GM21723 (cell line): ENCODE results near the gene IL3.

Experiments
- ATAC-seq: cut with Tn5 transposase; IDR thresholded peaks from one replicate; pipeline ENCODE4 v1.9.1; 2021; ENCODE audit warnings: mild to moderate bottlenecking, moderate library complexity; ENCODE audit not compliant: unreplicated experiment

IL3 gene

GRCh38 chr5:132056610-132057497, 3.6 kb upstream of the IL3 start:
- ATAC-seq: no peak

DNA sequence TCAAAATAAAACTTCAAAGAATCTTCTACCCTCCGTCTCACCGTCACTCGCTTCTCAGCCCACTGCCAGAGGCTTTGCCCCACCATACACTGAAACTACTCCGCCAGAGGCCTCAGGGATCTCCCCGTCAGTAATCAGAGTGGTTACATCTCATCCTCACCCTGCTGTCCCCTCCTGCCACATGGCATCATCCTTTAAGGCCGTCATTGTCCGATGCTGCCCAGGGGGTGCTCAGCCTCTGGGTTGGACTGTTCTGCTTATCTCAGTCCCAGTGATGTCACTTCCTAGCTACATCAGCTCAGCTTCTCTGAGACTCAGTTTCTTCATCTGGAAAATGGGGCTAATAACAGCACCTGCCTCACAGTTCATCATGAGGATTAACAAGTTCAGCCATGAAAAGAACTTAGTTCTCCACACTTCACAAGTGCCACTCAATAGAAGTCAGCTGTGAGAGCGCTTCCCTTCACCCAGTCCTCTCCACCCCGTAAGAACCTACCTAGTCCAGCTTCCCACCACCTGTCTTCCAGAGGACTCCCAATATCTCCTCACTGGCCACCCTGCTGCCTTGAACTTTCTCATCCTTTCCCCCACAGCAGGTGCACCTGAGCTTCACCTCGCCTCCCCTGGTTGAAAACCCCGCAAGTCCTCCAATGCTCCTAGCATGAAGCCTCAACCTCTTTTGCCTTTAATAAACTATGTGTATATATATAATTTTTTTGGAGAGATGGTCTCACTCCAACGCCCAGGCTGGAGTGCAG, 2.8 kb upstream of the IL3 start:
- ATAC-seq: no peak

- no peak for ATAC-seq
Measured at GRCh38 chr5:132058646-132059042, 1.8 kb upstream of the IL3 start.

- no peak for ATAC-seq
Measured at GRCh38 chr5:132059043-132059695, 1.3 kb upstream of the IL3 start.

GRCh38 chr5:132059696-132060500, 557 bp upstream of the IL3 start:
- no peak for ATAC-seq

GRCh38 chr5:132063090-132063911, 2.8 kb downstream of the IL3 start:
- peak; percentile 68 for ATAC-seq

- no peak for ATAC-seq
Measured at GRCh38 chr5:132064140-132064539, 3.7 kb downstream of the IL3 start.

- peak; percentile 73 for ATAC-seq
Measured at GRCh38 chr5:132064738-132065331, 4.4 kb downstream of the IL3 start.

GRCh38 chr5:132065351-132065937, 5.0 kb downstream of the IL3 start:
- peak; percentile 47 for ATAC-seq

DNA sequence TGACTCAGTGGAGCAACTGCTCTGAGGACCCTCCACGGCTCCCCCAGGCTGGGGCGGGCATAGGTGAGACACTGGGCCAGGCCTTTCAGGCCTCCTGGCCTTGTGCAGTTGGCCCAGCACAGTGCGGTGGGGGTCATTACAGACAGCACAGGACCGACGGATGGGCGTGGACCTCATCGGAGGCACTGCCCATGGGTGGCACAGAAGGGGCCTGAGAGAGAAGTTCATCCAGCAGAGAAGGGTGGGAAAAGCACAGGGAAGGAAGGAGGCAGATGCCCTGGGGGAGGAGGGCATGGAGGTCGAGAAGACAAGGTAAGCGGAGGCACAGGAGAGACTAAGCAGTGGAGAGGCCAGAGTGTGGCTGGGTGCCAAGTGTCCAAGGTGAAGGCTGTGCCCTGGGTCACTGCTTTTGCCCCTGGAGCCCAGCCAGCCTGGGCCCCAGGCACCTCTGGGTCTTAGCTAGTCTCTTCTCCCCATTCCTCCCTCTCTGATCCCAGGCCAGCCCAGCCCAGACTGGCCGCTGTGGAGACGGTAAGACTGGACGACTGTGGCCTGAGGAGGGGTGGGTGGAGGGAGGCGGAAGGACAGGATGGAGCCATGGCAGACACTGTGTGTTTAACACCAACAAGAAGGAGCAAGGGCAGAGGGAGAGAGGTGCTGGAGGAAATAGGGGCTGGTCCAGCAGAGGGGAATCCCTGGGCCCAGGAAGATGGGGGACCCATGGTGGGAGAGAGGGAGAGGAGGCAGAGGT, 5.7 kb downstream of the IL3 start:
- no peak for ATAC-seq

DNA sequence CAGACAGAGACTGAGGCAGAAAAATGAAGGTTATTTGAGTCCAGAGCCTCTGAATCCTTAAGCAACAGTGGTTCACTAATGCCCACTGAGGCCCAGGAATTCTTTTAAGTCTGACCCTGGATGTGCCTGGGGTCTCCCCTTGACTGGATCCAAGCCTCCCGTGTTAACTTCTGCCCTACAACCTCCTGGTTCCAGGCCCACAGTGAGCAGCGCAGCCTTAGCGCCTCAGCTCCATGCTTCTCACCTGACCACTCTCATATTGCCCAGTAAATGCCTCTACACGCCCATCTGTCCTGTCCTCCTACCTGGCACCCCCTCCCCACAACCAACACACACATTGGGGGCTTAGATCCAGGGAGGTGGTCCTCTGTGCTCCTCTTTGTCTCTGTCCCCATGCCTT, 6.4 kb downstream of the IL3 start:
- ATAC-seq: no peak

DNA sequence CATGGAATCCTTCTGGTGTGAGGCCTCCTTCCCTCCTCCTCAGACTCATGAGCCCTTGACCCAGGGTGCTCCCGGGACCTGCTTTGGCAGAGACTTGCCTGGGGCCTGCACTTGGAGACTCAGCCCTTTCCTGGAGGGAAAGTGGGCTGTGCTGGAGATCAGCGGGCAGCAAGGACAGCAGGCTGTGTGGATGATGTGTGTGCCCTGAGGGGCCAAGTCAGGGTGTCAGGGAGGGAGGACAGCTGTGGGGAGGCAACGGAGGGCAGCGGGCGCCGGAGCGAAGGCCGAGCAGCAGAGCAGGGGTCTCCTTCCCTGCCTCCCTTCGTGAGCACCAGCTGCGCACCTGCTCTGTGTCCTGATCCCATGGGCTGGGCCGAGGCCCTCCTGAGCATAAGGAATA, 7.0 kb downstream of the IL3 start:
- ATAC-seq: no peak

- no peak for ATAC-seq
Measured at GRCh38 chr5:132067941-132068808, 7.7 kb downstream of the IL3 start.

DNA sequence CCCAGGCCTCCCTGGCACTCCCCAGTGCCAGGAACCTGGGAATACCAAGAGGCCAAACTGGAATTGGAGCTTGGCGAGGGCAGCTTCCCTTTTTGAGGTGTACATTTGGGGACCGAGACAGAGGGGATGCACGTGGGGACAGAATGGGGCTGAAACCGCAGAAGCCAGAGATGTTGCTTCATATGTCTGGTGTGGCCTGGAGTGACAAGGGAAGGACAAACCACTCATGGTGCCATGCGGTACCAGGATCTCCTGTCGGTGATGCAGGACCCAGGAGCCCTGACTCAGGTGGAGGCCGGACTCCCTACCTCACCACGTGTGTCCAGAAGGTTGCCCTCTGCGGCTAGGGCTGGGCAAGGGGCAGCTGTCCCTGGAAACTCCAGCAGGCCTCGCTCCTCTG, 9.1 kb downstream of the IL3 start:
- no peak for ATAC-seq

- ATAC-seq: no peak
Measured at GRCh38 chr5:132069994-132070393, 9.5 kb downstream of the IL3 start.

DNA sequence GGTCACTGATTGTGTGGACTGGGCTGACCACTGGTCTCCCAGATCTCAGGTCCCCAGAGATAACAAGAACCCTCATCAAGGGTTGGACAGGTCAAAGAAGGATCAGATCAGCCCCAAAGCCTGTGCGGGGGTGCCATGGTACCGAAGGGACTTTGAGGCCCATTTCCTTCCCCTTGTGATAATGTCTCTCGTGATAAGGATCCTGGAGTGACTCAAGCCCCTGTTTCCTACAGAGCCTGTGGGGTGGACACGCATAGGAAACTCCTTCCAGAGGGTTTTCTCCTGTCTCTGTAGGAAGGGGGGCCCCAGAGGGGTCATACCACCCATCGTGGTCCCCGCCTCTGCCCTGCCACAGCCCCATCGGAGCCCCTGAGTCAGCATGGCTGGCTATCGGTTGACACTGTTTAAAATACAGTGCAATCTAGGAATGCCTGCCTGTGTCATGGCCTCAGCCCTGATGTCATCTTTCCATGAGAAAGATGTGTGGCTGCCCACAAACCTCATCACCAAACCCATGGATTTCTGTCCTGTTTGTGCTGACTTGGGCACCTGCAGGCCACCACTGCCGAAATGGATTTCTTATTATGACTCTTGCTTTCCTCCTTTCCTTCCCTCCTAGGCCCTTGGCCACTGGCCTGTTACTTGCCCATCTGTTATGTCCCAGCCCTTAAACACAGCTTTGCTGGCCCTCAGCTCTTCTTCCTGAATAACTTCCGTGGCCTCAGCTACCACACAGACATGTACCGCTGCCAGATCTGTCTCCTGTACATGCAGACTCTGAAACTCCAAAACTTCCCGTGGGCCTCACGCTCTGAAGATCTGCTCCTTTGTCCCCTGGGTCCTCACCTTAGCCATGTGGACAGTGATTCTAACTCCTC, 10.2 kb downstream of the IL3 start:
- no peak for ATAC-seq

DNA sequence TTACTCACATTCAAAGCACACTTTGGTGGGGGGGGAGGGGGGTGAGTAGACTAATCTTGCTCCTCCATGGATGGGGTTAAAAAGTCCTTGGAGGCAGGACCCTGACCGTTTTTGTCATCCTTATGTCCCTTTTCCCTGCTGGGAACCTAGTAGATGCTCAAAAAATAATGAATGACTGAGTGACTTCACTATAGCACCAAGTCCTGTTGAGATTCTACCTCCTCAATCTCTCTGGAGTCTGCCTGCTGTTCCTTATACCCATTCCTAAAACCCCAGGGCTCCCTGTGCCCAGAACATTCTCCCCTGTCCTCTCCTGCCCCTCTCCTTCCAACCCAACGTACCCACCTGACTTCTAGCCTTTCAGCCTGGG, 10.9 kb downstream of the IL3 start:
- ATAC-seq: no peak
